ENCODE measurements around the gene MAPK1IP1L. TPM values are rescaled to one million over a fixed set of nuclear protein-coding genes. Genes with fewer than 3 reads are reported as not detected.

MAPK1IP1L gene
- total and polyA plus RNA-seq, 2 of the 8 experiments (the other 6 are each of a cell fraction or from before 2014, with no cell fraction given) = 111 to 228 TPM

GRCh38 chr14:55115460-55115859 is 64.0 kb downstream of the MAPK1IP1L start:
- Histone ChIP-seq H3K79me1 (ENCODE audit: low read depth, low read length) (no peaks in the 10 kb centered on the region), H4K20me1 (replicated peaks in 1 of 2; ENCODE audit: control insufficient read depth in 1 of 2, insufficient read depth in 2 of 2, low read length in 2 of 2) (no peaks in the 10 kb centered on the region), H2AK5ac (ENCODE audit: low read depth, low read length) (no peak overlapping the region), H3K36me3 (ENCODE audit: control insufficient read depth in 2 of 4, insufficient read depth in 4 of 4, low read length in 3 of 4) (no peaks in the 10 kb centered on the region), H3K9ac (replicated peaks in 1 of 4; ENCODE audit: extremely low read depth in 1 of 4, low read depth in 3 of 4, low read length in 3 of 4) (no peak overlapping the region), H3K23ac (ENCODE audit: insufficient read length) (no peak overlapping the region), H3K23me2 (ENCODE audit: low read depth, low read length) (no peaks in the 10 kb centered on the region; the same call in 1 of the 2 replicates), H3K4me2 (ENCODE audit: insufficient read depth in 1 of 2, low read depth in 2 of 2, low read length in 2 of 2) (no peak overlapping the region), H3K4ac (replicated peaks; ENCODE audit: insufficient read length, low read depth, low read length) (no peak overlapping the region), H4K91ac (replicated peaks; ENCODE audit: insufficient read length, low read length) (no peak overlapping the region), H4K5ac (ENCODE audit: insufficient read length, low read depth, low read length) (no peak overlapping the region), H3K4me1 (replicated peaks in 1 of 4; ENCODE audit: control insufficient read depth in 3 of 4, insufficient read depth in 4 of 4, low read length in 3 of 4) (peaks cover 0 to 3% (median 1%) of the 10 kb centered on the region in 4 experiments; a peak in 3 of 7 replicates), H3K27me3 (replicated peaks in 1 of 4; ENCODE audit: control insufficient read depth in 3 of 4, extremely low read depth in 1 of 4, insufficient read depth in 3 of 4, low read length in 3 of 4) (no peaks in the 10 kb centered on the region; a peak in 1 of 7 replicates), H2BK12ac (ENCODE audit: low read depth, low read length) (no peak overlapping the region), H2BK5ac (ENCODE audit: low read depth, low read length) (no peak overlapping the region), H4K8ac (ENCODE audit: extremely low read depth, insufficient read depth, low read length) (no peak overlapping the region), H3K27ac (ENCODE audit: low read depth, low read length) (no peak overlapping the region), H3K4me3 (ENCODE audit: extremely low read depth in 1 of 4, insufficient read depth in 2 of 4, low read depth in 3 of 4, low read length in 4 of 4) (no peak overlapping the region), H2AFZ (ENCODE audit: low read length) (no peak overlapping the region; the same call in 1 of the 2 replicates), H3K79me2 (ENCODE audit: control insufficient read depth in 1 of 2, insufficient read depth in 2 of 2, low read length in 2 of 2) (no peaks in the 10 kb centered on the region), H2BK15ac (ENCODE audit: low read length) (no peak overlapping the region), H2BK120ac (replicated peaks; ENCODE audit: low read depth, low read length) (no peak overlapping the region), H2BK20ac (ENCODE audit: low read length) (no peak overlapping the region), H3K9me3 (ENCODE audit: insufficient read depth in 2 of 2, low read depth in 1 of 2, low read length in 1 of 2) (no peaks in the 10 kb centered on the region), H3K56ac (replicated peaks; ENCODE audit: insufficient read length, low read depth, low read length) (no peak overlapping the region), H3K14ac (ENCODE audit: insufficient read length) (no peak overlapping the region), H3K18ac (ENCODE audit: extremely low read depth, low read length) (no peak overlapping the region)
- FAIRE-seq (no peak), DNase-seq (ENCODE audit: low read depth in 1 of 2, low spot score in 2 of 2) (no peak)
- POLR2A ChIA-PET (ENCODE audit: partially characterized antibody) = interaction anchor here (4.0 kb wide), 1 partner anchor 12 kb away, joined by 15 read pairs; no protein-coding TSS in a partner anchor
- CTCF ChIA-PET (ENCODE audit: partially characterized antibody) = interaction anchor here (0.6 to 3.8 kb wide), 2 partner anchors 23 to 24 kb away, joined by 3 to 16 read pairs; no protein-coding TSS in a partner anchor
- WGBS, 2 experiments (ENCODE audit: extremely low coverage in 1 of 2, insufficient coverage in 1 of 2, insufficient read length in 1 of 2, insufficient replicate concordance in 2 of 2, low coverage in 1 of 2, low lambda C conversion rate in 2 of 2, missing lambda C conversion rate in 1 of 2) = 77% methylated on average over 2 of the region's 3 CpGs; no CpG with 5 or more reads in 1 of the 2 experiments
- TF ChIP-seq NANOG (IDR thresholded peaks at IDR 0.05; ENCODE audit: insufficient read depth, low read depth, low read length, poor library complexity, severe bottlenecking) (no peak), KDM5A (IDR thresholded peaks at IDR 0.05; ENCODE audit: low read length) (no peak), HDAC6 (IDR thresholded peaks at IDR 0.05; ENCODE audit: low read depth, low read length) (no peak), CTBP2 (IDR thresholded peaks at IDR 0.05; ENCODE audit: borderline replicate concordance, insufficient read depth, insufficient read length, low read length) (no peak), SRF (IDR thresholded peaks at IDR 0.05; ENCODE audit: low read depth, low read length) (no peak), RFX5 (IDR thresholded peaks at IDR 0.05; ENCODE audit: borderline replicate concordance, low read depth, low read length) (no peak), SIN3A (conservative IDR thresholded peaks at IDR 0.05 in 1 of 2, IDR thresholded peaks at IDR 0.05 in 1 of 2; ENCODE audit: low read depth in 1 of 2, low read length in 2 of 2) (no peak), EZH2 (IDR thresholded peaks at IDR 0.05; ENCODE audit: low read depth, low read length, severe bottlenecking) (no peak), SP2 (IDR thresholded peaks at IDR 0.05; ENCODE audit: low read length) (no peak), SAP30 (IDR thresholded peaks at IDR 0.05; ENCODE audit: insufficient read depth, insufficient replicate concordance, low read length) (no peak), RBBP5 (IDR thresholded peaks at IDR 0.05; ENCODE audit: borderline replicate concordance, low read depth, low read length) (no peak), TAF1 (IDR thresholded peaks at IDR 0.05; ENCODE audit: low read depth, low read length) (no peak), SP4 (IDR thresholded peaks at IDR 0.05; ENCODE audit: low read length) (no peak), ZNF274 (IDR thresholded peaks at IDR 0.05; ENCODE audit: borderline replicate concordance, extremely low read depth, low read length) (no peak)

Measured in H1 (cell line).